Measurements from ENCODE around the gene SYNJ2.

SYNJ2 gene

GRCh38 chr6:157978021-157978783, 3.5 kb upstream of the SYNJ2 start:
- no peak for DNase-seq (ENCODE audit: low spot score)

GRCh38 chr6:157980288-157981131, 1.2 kb upstream of the SYNJ2 start:
- no peak for DNase-seq (ENCODE audit: low spot score)

GRCh38 chr6:157981132-157981394, 600 bp upstream of the SYNJ2 start:
- no peak for DNase-seq (ENCODE audit: low spot score)

- DNase-seq (ENCODE audit: low spot score), result peak; percentile 67
Measured at GRCh38 chr6:157982102-157982562, 469 bp downstream of the SYNJ2 start.

- no peak for DNase-seq (ENCODE audit: low spot score)
Measured at GRCh38 chr6:157982563-157983405, 1.1 kb downstream of the SYNJ2 start.

GRCh38 chr6:157983406-157984119, 1.9 kb downstream of the SYNJ2 start:
- no peak for DNase-seq (ENCODE audit: low spot score)

GRCh38 chr6:157984128-157984527, 2.5 kb downstream of the SYNJ2 start:
- no peak for DNase-seq (ENCODE audit: low spot score)

- DNase-seq (ENCODE audit: low spot score), result no peak
Measured at GRCh38 chr6:157984686-157985225, 3.1 kb downstream of the SYNJ2 start.

- no peak for DNase-seq (ENCODE audit: low spot score)
Measured at GRCh38 chr6:157985378-157986155, 3.9 kb downstream of the SYNJ2 start.

GRCh38 chr6:157987788-157988699, 6.4 kb downstream of the SYNJ2 start:
- DNase-seq (ENCODE audit: low spot score), result no peak

- no peak for DNase-seq (ENCODE audit: low spot score)
Measured at GRCh38 chr6:157988700-157989063, 7.0 kb downstream of the SYNJ2 start.

GRCh38 chr6:157989541-157990289, 8.1 kb downstream of the SYNJ2 start:
- DNase-seq (ENCODE audit: low spot score), result peak; percentile 51

- no peak for DNase-seq (ENCODE audit: low spot score)
Measured at GRCh38 chr6:157990321-157991066, 8.8 kb downstream of the SYNJ2 start.

- no peak for DNase-seq (ENCODE audit: low spot score)
Measured at GRCh38 chr6:157991067-157991432, 9.4 kb downstream of the SYNJ2 start.

- no peak for DNase-seq (ENCODE audit: low spot score)
Measured at GRCh38 chr6:157993076-157993475, 11.4 kb downstream of the SYNJ2 start.

- DNase-seq (ENCODE audit: low spot score), result no peak
Measured at GRCh38 chr6:157994125-157994795, 12.6 kb downstream of the SYNJ2 start.

GRCh38 chr6:157995458-157995857, 13.8 kb downstream of the SYNJ2 start:
- DNase-seq (ENCODE audit: low spot score), result no peak

- no peak for DNase-seq (ENCODE audit: low spot score)
Measured at GRCh38 chr6:157996201-157996712, 14.6 kb downstream of the SYNJ2 start.

All from D341Med (cell line).